ENCODE results near the gene ACADS. TPM values are rescaled to one million over a fixed set of nuclear protein-coding genes. Genes with fewer than 3 reads are reported as not detected.
A peak's percentile ranks its signal among the peaks of the same experiment; 100 is the strongest.

Gene ACADS
- total RNA-seq, 2 donors from 2014 or later = 86.0 to 202 TPM

GRCh38 chr12:120685522-120685921 is 40.1 kb upstream of the ACADS start:
- Histone ChIP-seq H3K27ac (peak overlapping the region; percentile 89), H3K4me3 (no peak overlapping the region), H3K9me3 (no peaks in the 10 kb centered on the region), H3K36me3 (no peaks in the 10 kb centered on the region), H3K27me3 (no peaks in the 10 kb centered on the region), H3K9ac (ENCODE audit: low read depth in 2 of 2, low read length in 2 of 2) (no peak overlapping the region), H3K4me1 (peaks cover 4% of the 10 kb centered on the region)
- intact Hi-C loops (cut with DNase I) = no loop called here
- TF ChIP-seq CTCF (IDR thresholded peaks at IDR 0.05) = no peak
- no peak for DNase-seq

GRCh38 chr12:120686151-120686689 is 39.4 kb upstream of the ACADS start:
- peak overlapping the region; percentile 94 for H3K4me3 ChIP-seq
- no peaks in the 10 kb centered on the region for H3K36me3 ChIP-seq
- intact Hi-C loops (cut with DNase I) = no loop called here
- H3K9ac ChIP-seq (ENCODE audit: low read depth in 2 of 2, low read length in 2 of 2) = peak overlapping the region; percentile 72 to 88
- no peaks in the 10 kb centered on the region for H3K9me3 ChIP-seq
- TF ChIP-seq CTCF (IDR thresholded peaks at IDR 0.05) = no peak
- H3K27me3 ChIP-seq = no peaks in the 10 kb centered on the region
- H3K27ac ChIP-seq = peak overlapping the region; percentile 89
- peaks cover 4% of the 10 kb centered on the region for H3K4me1 ChIP-seq
- peak; percentile 98 for DNase-seq

GRCh38 chr12:120686690-120687577 is 38.7 kb upstream of the ACADS start, which contains the start of gene MLEC:
Gene MLEC (plus strand): TSS chr12:120687149. CDS start chr12:120687297, 148 bp downstream.
- no peak for TF ChIP-seq CTCF (IDR thresholded peaks at IDR 0.05)
- H3K4me3 ChIP-seq = peak within 1 kb of the TSS; percentile 94
- intact Hi-C loops (cut with DNase I) = no loop called here
- H3K27ac ChIP-seq = peak within 1 kb of the TSS; percentile 89
- H3K27me3 ChIP-seq = no peaks in the 10 kb centered on the region
- peak; percentile 98 for DNase-seq
- H3K4me1 ChIP-seq = peaks cover 8% of the 10 kb centered on the region
- peak within 1 kb of the TSS; percentile 87 to 88 for H3K9ac ChIP-seq (ENCODE audit: low read depth in 2 of 2, low read length in 2 of 2)
- H3K9me3 ChIP-seq = no peaks in the 10 kb centered on the region
- H3K36me3 ChIP-seq = no peaks in the 10 kb centered on the region

- Histone ChIP-seq H3K4me3 (peak overlapping the region; percentile 94), H3K27ac (peak overlapping the region; percentile 89), H3K9me3 (no peaks in the 10 kb centered on the region), H3K36me3 (no peaks in the 10 kb centered on the region), H3K4me1 (peaks cover 16% of the 10 kb centered on the region), H3K27me3 (no peaks in the 10 kb centered on the region), H3K9ac (ENCODE audit: low read depth in 2 of 2, low read length in 2 of 2) (peak overlapping the region; percentile 80 to 87)
- no peak for TF ChIP-seq CTCF (IDR thresholded peaks at IDR 0.05)
- peak; percentile 63 for DNase-seq
- intact Hi-C loops (cut with DNase I) = no loop called here
Measured at GRCh38 chr12:120687578-120688289, 37.9 kb upstream of the ACADS start.

GRCh38 chr12:120688527-120689071 is 37.0 kb upstream of the ACADS start:
- Histone ChIP-seq H3K4me3 (peak overlapping the region; percentile 94), H3K27me3 (no peaks in the 10 kb centered on the region), H3K9ac (ENCODE audit: low read depth in 2 of 2, low read length in 2 of 2) (peak overlapping the region; percentile 80 to 87), H3K36me3 (no peaks in the 10 kb centered on the region), H3K9me3 (no peaks in the 10 kb centered on the region), H3K4me1 (peaks cover 18% of the 10 kb centered on the region), H3K27ac (peak overlapping the region; percentile 89)
- intact Hi-C loops (cut with DNase I) = no loop called here
- TF ChIP-seq CTCF (IDR thresholded peaks at IDR 0.05) = no peak
- DNase-seq = peak; percentile 70

Measured in colonic mucosa (tissue), 4 donors.